COLO668 (cell line): ENCODE measurements around the gene CMIP.

Experiments used
- DNase-seq: peaks from one replicate; lab custom pipeline; 2025; ENCODE audit not compliant: unreplicated experiment; lab: John Stamatoyannopoulos, UW

CMIP gene

DNA sequence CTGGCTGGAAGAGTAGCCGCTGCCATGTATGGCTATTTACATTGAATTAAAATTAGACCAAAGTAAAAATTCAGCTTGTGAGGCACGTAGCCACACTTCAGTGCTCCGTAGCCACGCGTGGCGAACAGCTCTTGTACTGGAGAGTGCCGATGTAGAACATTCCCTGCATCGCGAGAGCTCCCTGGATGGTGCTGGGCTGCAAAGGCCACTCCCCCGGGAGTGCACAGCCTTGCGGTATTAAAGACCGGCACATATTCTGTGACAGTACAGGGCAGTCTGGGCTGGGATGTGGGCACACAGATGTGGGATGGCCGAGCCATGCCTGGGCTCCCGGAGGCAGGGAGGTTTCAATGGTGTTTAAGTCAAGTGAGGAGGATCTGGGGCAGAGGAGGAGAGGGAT lies 102.2 kb downstream of the CMIP start:
- no peak for DNase-seq

DNA sequence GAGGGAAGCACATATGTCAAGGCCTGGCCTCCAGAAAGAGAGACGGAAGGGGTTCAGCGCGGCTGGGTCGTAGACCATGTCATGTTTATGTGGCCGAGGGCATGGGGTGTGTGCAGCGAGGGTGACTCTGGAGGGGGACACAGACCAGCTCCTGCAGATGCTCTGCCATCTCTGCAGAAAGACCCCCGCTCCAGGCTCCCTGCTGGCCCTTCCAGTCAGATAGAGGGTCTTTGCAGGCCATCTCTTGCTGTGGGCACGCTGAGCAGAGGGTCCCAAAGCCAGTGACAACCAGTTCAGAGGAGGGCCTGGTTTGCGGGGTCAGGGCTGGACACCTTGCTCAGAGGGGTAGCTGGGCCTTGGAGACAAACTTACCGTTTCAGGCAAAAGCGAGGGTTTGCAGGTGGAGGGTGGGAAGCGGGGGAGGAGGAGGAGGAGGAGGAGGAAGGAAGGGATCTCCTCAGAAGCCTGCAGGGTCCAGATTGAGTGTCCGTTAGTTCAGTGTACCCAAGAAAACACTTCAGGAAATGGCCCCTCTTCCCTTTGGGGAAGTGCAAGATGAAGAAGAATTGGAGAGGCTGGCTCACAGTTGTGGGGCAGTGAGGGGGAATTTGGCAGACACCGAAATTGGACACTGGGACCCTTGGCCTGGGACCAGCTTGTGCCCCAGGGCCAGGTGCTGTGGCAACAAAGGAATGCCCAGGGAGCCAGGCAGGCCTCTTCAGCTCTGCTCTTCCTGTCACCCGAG lies 102.8 kb downstream of the CMIP start:
- peak; percentile 29 for DNase-seq

DNA sequence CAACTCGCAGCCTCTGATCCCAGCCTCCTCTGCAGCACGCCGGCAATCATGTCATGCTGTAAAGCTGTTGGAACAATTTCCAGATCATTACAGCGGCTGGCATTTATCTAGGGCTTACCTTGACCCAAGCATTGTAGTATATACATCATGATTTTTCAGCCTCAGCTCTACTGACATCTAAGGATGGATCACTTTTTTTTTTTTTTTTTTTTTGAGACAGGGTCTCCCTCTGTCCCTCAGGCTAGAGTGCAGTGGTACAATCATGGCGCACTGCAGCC lies 103.3 kb downstream of the CMIP start:
- no peak for DNase-seq

DNA sequence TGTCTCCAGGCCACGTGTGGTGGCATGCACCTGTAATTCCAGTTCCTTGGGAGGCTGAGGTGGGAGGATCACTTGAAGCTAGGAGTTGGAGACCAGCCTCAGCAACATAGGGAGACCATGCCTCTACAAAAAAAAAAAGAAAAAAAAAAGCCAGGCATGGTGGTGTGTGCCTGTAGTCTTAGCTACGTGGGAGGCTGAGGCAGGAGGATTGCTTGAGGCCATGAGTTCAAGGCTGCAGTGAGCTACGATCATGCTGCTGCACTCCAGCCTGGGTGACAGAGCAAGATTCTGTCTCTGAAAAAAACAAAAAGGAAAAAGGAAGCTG lies 103.9 kb downstream of the CMIP start:
- DNase-seq = no peak

DNA sequence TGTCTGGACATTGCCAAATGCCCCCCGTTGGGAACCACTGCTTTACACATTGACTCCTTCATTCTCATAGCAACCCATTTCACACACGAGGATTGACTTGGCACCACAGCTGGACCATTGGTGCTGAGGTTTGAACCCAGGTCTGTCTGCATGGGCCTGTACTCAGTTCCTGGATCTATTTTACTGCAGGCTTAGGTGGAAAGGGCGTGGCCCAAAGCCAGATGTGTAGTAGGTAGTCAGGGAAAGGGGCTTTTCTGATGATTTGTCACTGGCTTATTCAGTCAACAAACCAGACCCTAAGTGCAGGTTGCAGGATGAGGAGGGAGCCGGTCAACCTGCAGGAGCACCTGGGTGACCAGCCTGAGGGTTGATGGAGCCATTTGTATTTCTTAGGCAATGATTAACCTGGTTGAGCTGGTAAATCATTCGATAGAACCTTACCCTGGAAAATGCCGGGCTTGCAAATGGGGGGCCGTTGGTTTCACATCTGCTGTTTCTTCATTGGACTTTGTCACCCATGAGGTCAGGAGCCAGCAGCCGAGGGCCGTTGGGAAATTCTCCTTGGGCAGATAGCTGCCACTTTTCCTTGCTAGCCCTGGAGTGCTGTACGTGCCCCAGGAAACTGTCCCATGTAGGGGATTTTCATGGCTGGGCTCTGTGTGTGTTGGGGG lies 104.4 kb downstream of the CMIP start:
- DNase-seq = peak; percentile 75

DNA sequence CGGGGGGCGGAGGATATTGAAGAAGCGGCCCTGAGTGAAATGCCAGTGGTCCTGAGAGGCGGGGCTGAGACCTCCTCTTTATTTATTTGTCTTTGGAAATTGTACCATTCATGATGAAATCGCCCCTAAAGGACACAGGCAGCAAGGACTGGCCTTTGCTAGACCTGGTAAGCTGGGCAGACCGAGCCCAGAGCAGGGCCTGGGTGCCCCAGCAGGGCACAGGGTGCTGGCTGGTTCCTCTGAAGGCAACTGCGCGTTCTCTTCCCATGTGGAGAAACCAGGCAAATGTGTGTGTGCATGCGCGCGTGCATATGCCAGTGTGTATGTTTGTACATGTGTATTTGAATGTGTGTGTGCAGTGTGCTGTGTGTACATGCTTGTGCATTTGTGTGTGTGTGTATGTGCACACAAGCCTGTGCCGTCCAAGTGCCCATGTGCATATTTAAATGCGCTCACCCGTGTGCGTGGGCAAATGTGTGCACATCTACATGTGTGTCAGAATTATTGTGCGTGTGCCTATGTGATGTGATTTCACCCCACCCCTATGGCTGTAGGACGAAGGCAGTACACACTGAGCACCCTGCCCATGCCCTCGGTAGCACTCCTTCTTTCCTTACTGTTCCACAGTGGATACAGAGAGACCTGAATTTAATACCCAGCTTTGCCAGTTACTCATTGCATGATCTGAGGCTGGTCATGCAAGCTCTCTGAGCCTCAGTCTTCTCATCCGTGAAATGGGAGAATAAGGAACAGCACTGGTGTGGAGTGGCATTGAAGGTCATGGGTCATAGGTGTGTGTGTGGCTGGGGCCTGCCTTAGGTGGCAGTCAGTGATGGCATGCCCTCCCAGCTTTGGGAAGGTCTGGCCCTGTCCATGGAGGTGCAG lies 105.2 kb downstream of the CMIP start:
- DNase-seq = peak; percentile 45

DNA sequence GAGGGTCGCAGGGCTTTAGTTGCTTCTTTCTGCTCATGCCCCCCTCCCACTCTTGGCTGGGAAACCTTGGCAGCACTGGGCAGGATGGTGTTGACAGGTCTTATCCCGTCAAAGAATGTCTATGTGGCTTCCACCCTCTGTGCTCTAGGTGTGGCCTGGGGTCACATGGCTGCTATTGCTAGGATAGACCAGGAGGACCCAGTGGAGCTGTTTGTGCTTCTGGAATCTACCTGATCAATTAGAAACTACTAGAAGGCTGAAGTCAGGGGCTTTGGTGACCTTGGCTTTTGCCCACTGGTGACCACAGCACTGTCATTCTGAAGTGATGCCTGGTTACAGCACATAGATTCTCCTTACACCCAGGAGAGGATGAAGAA lies 105.8 kb downstream of the CMIP start:
- no peak for DNase-seq

DNA sequence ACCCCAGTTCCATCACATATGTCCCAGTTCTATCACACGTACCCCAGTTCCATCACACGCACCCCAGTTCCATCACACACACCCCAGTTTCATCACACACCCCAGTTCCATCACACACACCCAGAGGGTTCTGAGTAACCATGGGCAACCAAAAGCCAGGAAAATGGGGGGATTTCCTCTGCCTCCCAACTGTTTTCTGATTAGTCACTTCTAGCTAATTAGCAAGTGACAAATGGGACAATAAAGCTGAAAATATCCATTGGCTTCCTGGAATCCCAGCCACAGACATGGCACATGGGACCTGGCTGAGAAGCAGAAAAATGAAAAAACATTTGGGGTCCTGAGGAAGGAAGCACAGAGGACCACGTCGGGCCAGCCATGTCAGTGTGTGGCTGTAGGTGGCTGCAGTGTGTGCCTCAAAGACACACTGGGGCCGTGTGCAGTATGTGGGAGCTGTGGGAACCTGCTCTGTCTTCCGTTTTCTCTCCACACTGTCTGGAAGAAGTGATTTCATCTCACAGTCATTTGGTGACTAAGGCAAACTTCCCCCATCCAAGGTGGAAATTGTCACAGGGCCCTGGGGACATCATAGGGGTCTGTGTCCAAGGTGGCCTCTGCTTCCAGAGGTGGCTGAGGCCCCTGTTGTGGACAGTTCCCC lies 106.7 kb downstream of the CMIP start:
- no peak for DNase-seq

DNA sequence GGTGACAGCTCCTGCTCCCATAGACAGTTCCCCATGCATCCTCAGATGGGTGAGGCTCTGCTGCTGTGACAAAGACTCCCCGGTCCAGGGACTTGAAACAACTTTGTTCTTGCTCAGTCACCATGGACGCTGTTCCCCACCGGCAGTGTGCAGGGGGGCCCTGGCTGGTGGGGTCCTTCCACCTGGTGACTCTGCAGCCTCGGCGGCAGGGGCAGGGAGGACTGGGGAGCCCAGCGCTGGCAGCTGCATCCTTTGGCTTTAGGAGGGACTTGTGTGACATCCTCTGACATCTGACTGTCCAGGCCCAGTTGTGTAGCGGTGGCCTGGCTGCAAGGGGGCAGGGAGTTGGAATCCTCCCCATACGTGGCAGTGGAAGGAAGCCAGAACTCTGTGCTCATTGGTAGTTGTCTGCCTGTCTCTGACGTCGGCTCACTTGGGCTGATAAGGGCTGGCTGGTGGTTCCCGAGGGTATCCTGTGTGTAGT lies 107.3 kb downstream of the CMIP start:
- no peak for DNase-seq

DNA sequence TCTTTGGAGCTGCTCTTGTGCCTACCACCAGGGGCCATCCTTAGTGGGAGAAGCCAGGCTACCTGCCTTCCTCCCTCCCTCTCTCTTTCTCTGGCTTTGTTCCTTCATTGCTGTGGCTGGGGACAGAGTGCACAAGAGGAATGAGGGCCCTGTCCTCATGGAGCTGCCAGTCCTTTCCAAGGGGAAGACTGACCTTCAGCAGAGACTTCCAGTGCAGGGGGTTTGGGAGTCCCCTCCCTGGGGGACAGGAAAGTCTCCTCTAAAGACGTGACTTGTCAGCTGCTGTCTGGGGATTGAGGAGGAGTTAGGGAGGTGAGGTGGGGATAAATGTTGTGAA lies 108.1 kb downstream of the CMIP start:
- DNase-seq = no peak

DNA sequence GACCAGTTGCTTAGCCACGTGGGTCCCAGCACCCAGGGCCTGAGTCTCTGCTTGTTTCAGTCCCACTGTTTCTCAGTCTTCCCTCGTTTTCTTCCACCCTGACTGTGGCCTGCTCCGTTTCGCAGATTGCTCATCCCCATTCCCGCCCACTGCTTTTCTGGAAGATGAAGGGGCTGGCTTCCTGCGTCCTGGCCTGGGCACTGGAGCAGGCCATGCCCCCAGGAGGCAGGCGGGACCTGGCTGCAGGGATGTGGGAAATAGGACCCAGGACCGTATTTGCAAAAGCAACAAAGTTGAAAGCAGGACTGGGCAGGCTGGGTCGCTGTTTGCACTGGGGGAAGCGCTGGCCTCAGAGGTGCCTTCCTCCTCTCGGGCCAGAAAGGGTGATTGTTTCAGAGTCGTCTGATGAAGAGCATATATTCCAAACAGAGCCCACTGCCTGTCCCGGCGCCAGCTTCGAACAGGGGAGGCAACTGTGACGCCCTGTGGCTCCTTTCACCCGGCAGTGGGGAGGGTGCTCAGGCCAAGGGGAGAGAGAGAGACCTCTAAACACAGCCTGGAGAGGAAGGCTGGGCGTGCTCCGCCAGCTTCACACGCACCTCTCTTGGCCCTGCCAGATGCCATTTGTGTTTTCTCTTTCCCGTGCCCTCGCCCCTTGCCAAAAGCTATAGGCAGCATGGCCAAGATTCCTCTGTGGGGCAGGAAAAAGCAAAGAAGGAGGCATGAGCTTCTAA lies 108.6 kb downstream of the CMIP start:
- no peak for DNase-seq

DNA sequence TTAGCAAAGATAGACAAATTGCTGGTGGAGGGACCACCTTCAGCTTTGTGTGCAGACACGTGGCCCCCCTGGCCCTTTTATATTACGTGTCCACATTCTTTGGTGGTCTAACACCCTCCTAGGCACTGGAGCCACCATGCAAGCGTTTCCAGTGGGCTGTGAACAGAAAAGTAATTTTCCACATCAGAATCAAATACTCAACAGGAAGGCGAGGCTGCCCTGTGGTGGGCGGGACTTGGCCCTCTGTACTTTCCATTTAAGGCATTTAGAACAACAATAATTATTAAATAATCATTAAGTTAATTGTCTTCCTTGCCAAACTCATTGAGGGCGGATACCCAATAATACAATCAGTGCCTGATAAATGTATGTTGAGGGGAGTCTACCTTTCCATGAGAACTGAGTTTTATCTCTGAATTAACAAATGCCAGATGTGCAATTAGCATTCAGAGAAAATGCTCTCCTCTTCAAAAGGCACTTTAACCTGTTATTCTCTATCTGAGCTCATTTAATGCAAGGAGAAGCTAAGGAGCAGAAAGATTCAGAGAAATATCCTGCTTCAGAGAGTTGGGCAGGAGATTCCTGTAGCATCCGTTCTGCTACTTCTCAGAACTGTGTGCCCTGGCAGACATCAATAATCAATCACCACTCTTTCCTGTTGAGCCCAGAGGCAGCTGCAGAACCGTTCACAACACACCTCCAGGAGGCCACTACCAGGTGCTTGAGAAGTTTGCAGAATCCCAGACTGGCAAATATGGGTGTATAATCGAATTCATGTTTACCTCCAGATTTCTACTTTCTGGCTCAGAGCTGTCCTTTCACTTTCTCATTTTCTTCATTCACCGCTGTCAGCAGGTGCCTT lies 109.4 kb downstream of the CMIP start:
- peak; percentile 34 for DNase-seq

DNA sequence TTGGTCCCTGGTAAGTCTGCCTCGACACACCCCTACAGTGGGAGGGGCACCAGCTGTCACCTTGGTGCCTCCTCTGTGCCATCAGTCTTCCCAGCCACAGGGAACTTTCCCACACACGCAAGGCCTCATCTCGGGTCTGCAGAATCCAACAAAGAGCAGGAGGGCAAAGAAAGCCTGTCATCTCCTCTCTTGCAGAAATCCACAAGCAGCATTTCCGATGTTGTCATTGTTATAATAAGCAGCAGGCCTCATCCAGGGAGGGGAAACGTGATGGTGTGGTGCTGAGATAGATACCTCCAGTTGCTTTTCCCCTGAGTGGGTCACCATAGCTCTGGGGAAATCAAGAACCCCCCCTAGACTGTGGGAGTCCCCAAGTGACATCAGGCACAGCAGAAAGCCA lies 110.4 kb downstream of the CMIP start:
- no peak for DNase-seq

DNA sequence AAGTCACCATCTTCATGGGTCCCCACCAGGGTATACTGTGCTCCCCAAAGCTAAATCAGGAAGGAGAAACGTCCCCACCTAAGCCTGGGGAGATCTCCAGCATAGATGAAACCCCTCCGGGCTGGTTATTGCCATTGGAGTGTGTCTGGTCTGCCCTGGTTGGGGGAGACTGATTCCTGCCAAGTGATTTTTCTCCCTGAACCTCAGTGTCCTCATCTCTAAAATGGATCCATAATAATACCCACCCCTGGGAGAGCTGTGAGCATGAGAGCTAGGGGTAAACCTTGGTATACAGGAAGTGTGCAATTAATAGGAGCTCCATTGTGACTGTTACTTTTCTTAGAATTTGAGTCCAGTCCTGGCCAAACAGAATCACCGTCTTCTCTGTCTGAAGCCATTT lies 111.1 kb downstream of the CMIP start:
- no peak for DNase-seq

DNA sequence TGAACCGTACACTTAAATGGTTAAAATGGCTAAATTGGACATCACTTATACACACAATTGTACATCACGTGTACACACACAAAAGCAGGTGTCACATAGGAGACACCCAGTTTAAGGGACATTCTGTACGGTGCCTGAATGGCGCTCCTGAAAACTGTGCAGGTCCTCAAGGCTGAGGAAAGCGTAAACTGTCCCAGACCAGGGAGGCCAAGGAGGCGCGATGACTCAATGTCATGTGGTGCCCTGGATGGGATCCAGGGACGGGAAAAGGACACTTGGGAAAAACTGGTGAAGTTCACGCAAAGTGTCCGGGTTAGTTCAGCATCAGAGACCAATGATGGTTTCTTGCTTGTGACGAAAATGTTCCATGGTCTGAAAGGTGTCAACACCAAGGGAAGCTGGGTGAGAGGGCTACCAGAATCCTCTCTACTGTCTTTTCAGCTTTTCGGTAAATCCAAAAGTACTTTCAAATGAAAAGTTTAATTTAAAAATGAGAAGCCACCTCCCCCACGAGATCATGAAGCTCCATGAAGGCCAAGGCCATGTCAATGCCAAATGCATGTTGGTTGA lies 112.2 kb downstream of the CMIP start:
- DNase-seq = no peak

DNA sequence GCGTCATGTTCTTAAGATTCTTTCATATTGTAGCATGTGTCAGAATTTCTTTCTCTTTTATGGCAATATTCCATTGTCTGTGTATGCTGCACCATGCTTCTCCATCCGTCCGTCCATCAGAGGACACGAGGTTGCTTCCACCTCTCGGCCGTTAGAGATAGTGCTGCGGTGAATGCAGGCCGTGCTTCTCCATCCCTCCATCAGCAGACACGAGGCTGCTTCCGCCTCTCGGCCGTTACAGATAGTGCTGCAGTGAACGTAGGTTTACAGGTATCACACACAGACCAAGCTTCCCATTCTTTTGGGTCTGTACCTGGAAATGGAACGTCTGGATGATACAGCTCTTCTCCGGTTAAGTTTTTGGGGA lies 113.5 kb downstream of the CMIP start:
- peak; percentile 64 for DNase-seq

DNA sequence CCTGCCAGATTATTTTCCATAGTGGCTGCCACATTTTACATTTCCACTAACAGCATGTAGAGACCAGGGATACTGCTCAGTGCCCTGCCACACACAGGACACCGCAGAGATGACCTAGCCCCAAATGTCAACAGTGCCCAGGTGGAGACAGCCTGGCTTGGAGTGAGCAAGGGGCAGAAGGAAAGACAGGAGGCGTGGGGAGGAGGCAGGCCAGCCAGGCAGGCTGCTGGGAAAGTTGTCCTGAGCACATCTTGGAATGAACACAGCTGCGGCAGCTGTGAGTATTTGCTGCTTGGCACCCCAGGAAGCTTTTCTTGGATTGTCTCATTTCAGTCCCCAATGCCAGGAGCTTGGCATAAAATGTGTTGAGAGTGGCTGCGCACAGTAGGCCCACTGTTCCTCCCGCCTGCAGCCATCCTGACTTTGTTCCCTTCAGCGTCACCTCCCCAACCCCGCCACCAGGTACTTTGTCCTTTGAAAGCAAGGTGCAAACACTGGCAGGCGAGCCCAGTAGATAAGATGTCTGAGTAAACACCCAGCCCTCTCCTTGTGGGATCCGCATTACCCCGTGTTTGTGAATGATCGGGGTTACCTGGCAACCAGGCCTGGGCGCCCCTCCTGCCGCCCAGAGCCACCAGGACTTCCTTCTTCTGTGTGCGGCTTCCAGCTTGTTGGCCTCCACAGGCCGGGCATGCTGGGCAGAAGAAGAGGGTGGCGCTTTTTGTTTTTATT lies 114.0 kb downstream of the CMIP start:
- DNase-seq = peak; percentile 91

DNA sequence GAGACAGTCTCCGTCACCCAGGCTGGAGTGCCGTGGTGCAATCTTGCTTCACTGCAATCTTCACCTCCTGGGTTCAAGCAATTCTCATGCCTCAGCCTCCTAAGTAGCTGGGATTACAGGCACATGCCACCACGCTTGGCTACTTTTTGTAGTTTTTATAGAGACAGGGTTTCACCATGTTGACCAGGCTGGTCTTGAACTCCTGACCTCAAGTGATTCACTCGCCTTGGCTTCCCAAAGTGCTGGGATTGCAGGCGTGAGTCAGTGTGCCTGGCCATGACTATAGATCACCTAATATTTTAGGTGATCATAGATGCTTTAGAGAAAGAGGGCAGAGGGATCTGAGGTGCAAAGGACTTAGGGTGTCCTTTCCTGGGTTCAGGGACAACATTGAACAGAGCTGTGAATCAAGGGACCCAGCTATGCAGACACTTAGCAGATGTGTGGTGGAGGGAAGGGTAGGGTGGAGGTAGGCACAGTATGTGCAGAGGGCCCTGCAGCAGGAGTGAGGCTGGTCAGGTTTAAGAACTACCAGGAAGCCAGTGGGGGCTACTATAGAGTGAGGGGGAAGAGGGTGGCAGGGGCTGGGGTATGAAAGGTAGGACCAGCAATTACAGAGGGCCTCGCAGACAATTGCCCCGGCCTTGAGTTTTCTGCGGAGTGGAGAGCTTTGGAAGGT lies 116.5 kb downstream of the CMIP start:
- DNase-seq = no peak
